ENCODE data around the gene LAMA2.

DNA sequence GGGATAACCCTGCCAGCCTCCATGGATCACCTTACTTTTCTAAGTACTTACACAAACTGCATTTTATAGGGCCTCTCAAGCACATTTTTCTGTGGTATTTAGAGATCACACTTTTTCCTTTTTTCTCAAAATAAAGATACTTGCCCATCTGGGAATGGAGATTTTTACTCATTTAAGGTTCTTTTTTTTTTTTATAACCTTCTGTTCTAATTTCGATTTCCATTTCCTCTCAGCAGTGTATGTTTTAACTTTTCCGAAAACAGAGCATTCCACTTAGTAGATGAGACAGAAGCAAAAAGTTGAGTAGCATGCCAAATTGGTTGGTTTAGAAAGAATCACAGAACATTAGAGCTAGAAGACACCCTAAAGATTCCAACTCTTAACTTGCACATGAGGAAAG is 612.7 kb downstream of the LAMA2 start:
- TF ChIP-seq GATA2 (IDR thresholded peaks at IDR 0.05; ENCODE audit: low read depth, low read length) (no peak), GATA3 (IDR thresholded peaks at IDR 0.05; ENCODE audit: low read depth, low read length) (no peak)

All from SH-SY5Y (cell line).